Neural progenitor cell (in vitro differentiated cells): ENCODE data around the gene CORIN. TPM values are rescaled to one million over a fixed set of nuclear protein-coding genes. Genes with fewer than 3 reads are reported as not detected.

Source experiments
- DNase-seq: peaks from one replicate; pipeline ENCODE4 v3.0.0-alpha.2; 2016; ENCODE audit warnings: low spot score
- H2AFZ ChIP-seq: fragments of 200-600 bp; sonication (generic); replicated peaks from 2 replicates; pipeline ENCODE4 v1.6.1; 2016; ENCODE audit warnings: antibody characterized with exemption
- H3F3A ChIP-seq: fragments of 200-600 bp; sonication (generic); 2 replicates; pipeline ENCODE4 v1.6.1; 2016; ENCODE audit warnings: antibody characterized with exemption, low read depth
- H3K27ac ChIP-seq: fragments of 200-600 bp; sonication (generic); 2 replicates; pipeline ENCODE4 v1.5.1; 2016; ENCODE audit warnings: mild to moderate bottlenecking
- H3K27me3 ChIP-seq: fragments of 200-600 bp; sonication (generic); 2 replicates; pipeline ENCODE4 v1.6.1; 2016; ENCODE audit warnings: mild to moderate bottlenecking, moderate library complexity
- H3K36me3 ChIP-seq: fragments of 200-600 bp; sonication (generic); 2 replicates; pipeline ENCODE4 v1.5.1; 2016
- H3K4me1 ChIP-seq: fragments of 200-600 bp; sonication (generic); 2 replicates; pipeline ENCODE4 v1.6.1; 2016; ENCODE audit warnings: mixed run types
- H3K4me2 ChIP-seq: fragments of 200-600 bp; sonication (generic); 2 replicates; pipeline ENCODE4 v1.6.1; 2016
- H3K4me3 ChIP-seq: fragments of 200-600 bp; sonication (generic); 2 replicates; pipeline ENCODE4 v1.5.1; 2016
- H3K79me2 ChIP-seq: fragments of 200-600 bp; sonication (generic); 2 replicates; pipeline ENCODE4 v1.6.1; 2016; ENCODE audit warnings: low read depth
- H3K9ac ChIP-seq: fragments of 200-600 bp; sonication (generic); 2 replicates; pipeline ENCODE4 v1.6.1; 2016
- H3K9me3 ChIP-seq: fragments of 200-600 bp; sonication (generic); 2 replicates; pipeline ENCODE4 v1.5.1; 2016; ENCODE audit warnings: low read depth
- H4K20me1 ChIP-seq: fragments of 200-600 bp; sonication (generic); 2 replicates; pipeline ENCODE4 v1.6.1; 2016; ENCODE audit warnings: low read depth
- H3K27ac Mint-ChIP-seq: 3 replicates; pipeline ENCODE4 v1.8.0; 2021; ENCODE audit warnings: mixed read lengths
- H3K27me3 Mint-ChIP-seq: 2 replicates; pipeline ENCODE4 v1.8.0; 2022; ENCODE audit warnings: low read depth, mild to moderate bottlenecking, inconsistent platforms, moderate library complexity, mixed read lengths; ENCODE audit not compliant: insufficient read depth
- H3K36me3 Mint-ChIP-seq: 3 replicates; pipeline ENCODE4 v1.8.0; 2021; ENCODE audit warnings: mixed read lengths
- H3K4me1 Mint-ChIP-seq: 3 replicates; pipeline ENCODE4 v1.8.0; 2021; ENCODE audit warnings: mixed read lengths
- H3K4me3 Mint-ChIP-seq: 3 replicates; pipeline ENCODE4 v1.8.0; 2021; ENCODE audit warnings: mild to moderate bottlenecking, moderate library complexity, mixed read lengths
- H3K9me3 Mint-ChIP-seq: 3 replicates; pipeline ENCODE4 v1.8.0; 2020; ENCODE audit warnings: mixed read lengths
- EZH2 ChIP-seq: fragments of 200-600 bp; sonication (generic); IDR thresholded peaks from 2 replicates; pipeline ENCODE4 v1.6.1; 2017; ENCODE audit warnings: antibody characterized with exemption, mild to moderate bottlenecking, moderate library complexity
- EZH2phosphoT487 ChIP-seq: fragments of 200-600 bp; sonication (generic); IDR thresholded peaks from 2 replicates; pipeline ENCODE4 v1.6.1; 2017; ENCODE audit warnings: antibody characterized with exemption
- total RNA-seq: library from RNA; depleted of rRNA; stranded (reverse); fragments of >200 nt; gene quantifications from 2 replicates; pipeline ENCODE4 v1.2.3, GENCODE V29; 2015; ENCODE audit warnings: low replicate concordance
- TF ChIP-seq, protein P1 (sequence below): fragments of 200-600 bp; sonication (generic); IDR thresholded peaks from 2 replicates; pipeline ENCODE4 v1.5.1; 2017; ENCODE audit warnings: antibody characterized with exemption, mild to moderate bottlenecking

CORIN gene
- total RNA-seq, 1 donor from 2014 or later: not detected

DNA sequence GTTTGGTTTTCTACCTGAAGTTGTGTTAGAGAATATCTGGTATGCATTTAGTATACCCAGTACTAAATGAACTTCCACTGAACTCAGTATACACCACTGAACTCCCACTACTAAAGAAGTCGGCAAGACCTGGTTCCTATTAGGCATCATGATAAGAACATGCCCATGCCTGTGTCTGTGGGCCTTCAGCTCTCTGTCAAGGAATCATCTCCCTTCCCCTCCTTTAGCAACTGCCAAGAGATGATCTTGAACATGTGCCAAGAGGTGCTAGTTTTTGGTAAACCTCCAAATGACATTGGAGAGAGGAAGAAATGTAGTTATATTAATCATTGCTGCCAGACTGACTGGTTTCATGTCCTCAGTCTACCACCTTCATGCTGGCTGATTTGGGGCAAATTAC lies 239.5 kb downstream of the CORIN start:
- H3K27me3 ChIP-seq: no peaks in the 10 kb centered on the region
- H3K27ac Mint-ChIP-seq: no peak overlapping the region
- H3K4me1 ChIP-seq: no peaks in the 10 kb centered on the region
- no peak for DNase-seq
- no peaks in the 10 kb centered on the region for H3K27me3 Mint-ChIP-seq
- no peak overlapping the region for H2AFZ ChIP-seq
- H4K20me1 ChIP-seq: no peaks in the 10 kb centered on the region
- no peaks in the 10 kb centered on the region for H3K79me2 ChIP-seq
- H3K36me3 ChIP-seq: no peaks in the 10 kb centered on the region
- H3K4me3 Mint-ChIP-seq: no peak overlapping the region
- no peak overlapping the region for H3K27ac ChIP-seq
- H3F3A ChIP-seq: no peaks in the 10 kb centered on the region
- H3K36me3 Mint-ChIP-seq: no peaks in the 10 kb centered on the region
- TF ChIP-seq EZH2 (no peak), EZH2phosphoT487 (no peak)
- TF ChIP-seq, protein P1, sequence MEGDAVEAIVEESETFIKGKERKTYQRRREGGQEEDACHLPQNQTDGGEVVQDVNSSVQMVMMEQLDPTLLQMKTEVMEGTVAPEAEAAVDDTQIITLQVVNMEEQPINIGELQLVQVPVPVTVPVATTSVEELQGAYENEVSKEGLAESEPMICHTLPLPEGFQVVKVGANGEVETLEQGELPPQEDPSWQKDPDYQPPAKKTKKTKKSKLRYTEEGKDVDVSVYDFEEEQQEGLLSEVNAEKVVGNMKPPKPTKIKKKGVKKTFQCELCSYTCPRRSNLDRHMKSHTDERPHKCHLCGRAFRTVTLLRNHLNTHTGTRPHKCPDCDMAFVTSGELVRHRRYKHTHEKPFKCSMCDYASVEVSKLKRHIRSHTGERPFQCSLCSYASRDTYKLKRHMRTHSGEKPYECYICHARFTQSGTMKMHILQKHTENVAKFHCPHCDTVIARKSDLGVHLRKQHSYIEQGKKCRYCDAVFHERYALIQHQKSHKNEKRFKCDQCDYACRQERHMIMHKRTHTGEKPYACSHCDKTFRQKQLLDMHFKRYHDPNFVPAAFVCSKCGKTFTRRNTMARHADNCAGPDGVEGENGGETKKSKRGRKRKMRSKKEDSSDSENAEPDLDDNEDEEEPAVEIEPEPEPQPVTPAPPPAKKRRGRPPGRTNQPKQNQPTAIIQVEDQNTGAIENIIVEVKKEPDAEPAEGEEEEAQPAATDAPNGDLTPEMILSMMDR: no peak
- no peaks in the 10 kb centered on the region for H3K9me3 Mint-ChIP-seq
- H3K9me3 ChIP-seq: no peaks in the 10 kb centered on the region
- H3K4me2 ChIP-seq: no peak overlapping the region
- H3K9ac ChIP-seq: no peak overlapping the region
- H3K4me1 Mint-ChIP-seq: no peaks in the 10 kb centered on the region
- H3K4me3 ChIP-seq: no peak overlapping the region

DNA sequence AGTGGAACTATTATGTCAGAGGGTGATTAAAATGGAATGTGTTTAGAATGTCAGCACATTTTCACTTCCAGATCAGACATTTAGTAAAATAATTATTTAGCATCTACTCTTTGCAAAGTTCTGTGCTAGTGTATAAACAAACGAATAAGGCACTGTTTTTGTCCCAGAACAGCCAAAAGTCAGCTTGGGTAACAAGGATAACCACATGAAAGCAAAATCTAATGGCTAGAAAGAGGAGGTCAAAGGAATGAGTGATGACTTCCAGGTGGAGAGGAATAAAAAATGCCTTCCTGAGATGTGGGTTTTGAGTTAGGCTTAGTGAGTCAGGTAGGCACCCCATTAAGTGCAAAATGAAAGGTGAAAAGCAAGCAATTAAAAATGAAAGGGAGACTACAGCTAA lies 240.2 kb downstream of the CORIN start:
- H3F3A ChIP-seq: no peaks in the 10 kb centered on the region
- H3K27ac ChIP-seq: no peak overlapping the region
- Mint-ChIP-seq H3K9me3 (no peaks in the 10 kb centered on the region), H3K36me3 (no peaks in the 10 kb centered on the region), H3K27ac (no peak overlapping the region), H3K4me3 (no peak overlapping the region), H3K27me3 (no peaks in the 10 kb centered on the region), H3K4me1 (no peaks in the 10 kb centered on the region)
- no peak overlapping the region for H2AFZ ChIP-seq
- no peak overlapping the region for H3K9ac ChIP-seq
- no peak overlapping the region for H3K4me3 ChIP-seq
- H3K79me2 ChIP-seq: no peaks in the 10 kb centered on the region
- no peak overlapping the region for H3K4me2 ChIP-seq
- no peaks in the 10 kb centered on the region for H3K4me1 ChIP-seq
- DNase-seq: no peak
- no peaks in the 10 kb centered on the region for H3K9me3 ChIP-seq
- H3K27me3 ChIP-seq: no peaks in the 10 kb centered on the region
- H4K20me1 ChIP-seq: no peaks in the 10 kb centered on the region
- H3K36me3 ChIP-seq: no peaks in the 10 kb centered on the region
- TF ChIP-seq, protein P1: no peak
- TF ChIP-seq EZH2 (no peak), EZH2phosphoT487 (no peak)

DNA sequence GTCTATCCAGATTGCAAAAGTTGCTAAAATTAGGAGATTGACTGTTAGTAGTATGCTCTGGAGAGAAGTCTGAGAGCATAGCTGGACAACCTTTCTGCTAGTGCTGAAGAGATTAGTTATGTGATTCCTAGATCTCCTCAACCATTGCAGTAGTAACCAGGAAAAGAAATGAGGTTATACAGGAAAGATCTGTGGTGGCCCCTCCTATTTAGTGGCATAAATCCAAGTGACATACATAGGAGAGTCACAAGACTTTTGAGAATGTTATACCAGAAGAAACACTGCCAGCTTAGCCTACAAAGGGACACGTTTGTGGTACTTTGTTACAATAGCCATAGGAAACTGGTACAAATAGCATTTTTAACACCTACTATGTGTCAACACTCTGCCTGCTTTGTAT lies 247.5 kb downstream of the CORIN start:
- Mint-ChIP-seq H3K27ac (no peak overlapping the region), H3K27me3 (no peaks in the 10 kb centered on the region), H3K4me1 (no peaks in the 10 kb centered on the region), H3K36me3 (no peaks in the 10 kb centered on the region), H3K9me3 (peaks cover 2% of the 10 kb centered on the region), H3K4me3 (no peak overlapping the region)
- Histone ChIP-seq H3K27ac (no peak overlapping the region), H3K27me3 (no peaks in the 10 kb centered on the region), H3K79me2 (no peaks in the 10 kb centered on the region), H3K4me2 (no peak overlapping the region), H4K20me1 (no peaks in the 10 kb centered on the region), H3K4me3 (no peak overlapping the region), H2AFZ (no peak overlapping the region), H3K4me1 (no peaks in the 10 kb centered on the region), H3K36me3 (no peaks in the 10 kb centered on the region), H3K9me3 (no peaks in the 10 kb centered on the region), H3K9ac (no peak overlapping the region), H3F3A (no peaks in the 10 kb centered on the region)
- DNase-seq: no peak
- TF ChIP-seq, protein P1: no peak
- TF ChIP-seq EZH2: no peak
- TF ChIP-seq EZH2phosphoT487: no peak
